T-helper 1 cell treated with Interleukin-12 subunit alpha and Interleukin-12 subunit beta and Interleukin-4 antibody, amounts not matched to agents 30 μg/mL and 1 μg/mL, for 36 hours (primary cell): ENCODE results near the gene ESPN.
"Not testable (repeated sequence)": the region's sequence is repeated elsewhere in the genome, so short reads cannot be mapped to it uniquely, and the experiment has no call there.

Experiments
- H3K27ac Mint-ChIP-seq: one replicate; pipeline ENCODE4 v1.8.0; 2021; ENCODE audit warnings: mild to moderate bottlenecking, mixed read lengths
- H3K27me3 Mint-ChIP-seq: one replicate; pipeline ENCODE4 v1.8.0; 2021; ENCODE audit warnings: low read depth, mixed read lengths
- H3K36me3 Mint-ChIP-seq: one replicate; pipeline ENCODE4 v1.8.0; 2021; ENCODE audit warnings: low read depth, mixed read lengths
- H3K4me1 Mint-ChIP-seq: one replicate; pipeline ENCODE4 v1.8.0; 2021; ENCODE audit warnings: low read depth, mixed read lengths
- H3K4me3 Mint-ChIP-seq: one replicate; pipeline ENCODE4 v1.8.0; 2021; ENCODE audit warnings: mild to moderate bottlenecking, moderate library complexity, mixed read lengths
- H3K9me3 Mint-ChIP-seq: one replicate; pipeline ENCODE4 v1.8.0; 2021; ENCODE audit warnings: mixed read lengths

ESPN gene

DNA sequence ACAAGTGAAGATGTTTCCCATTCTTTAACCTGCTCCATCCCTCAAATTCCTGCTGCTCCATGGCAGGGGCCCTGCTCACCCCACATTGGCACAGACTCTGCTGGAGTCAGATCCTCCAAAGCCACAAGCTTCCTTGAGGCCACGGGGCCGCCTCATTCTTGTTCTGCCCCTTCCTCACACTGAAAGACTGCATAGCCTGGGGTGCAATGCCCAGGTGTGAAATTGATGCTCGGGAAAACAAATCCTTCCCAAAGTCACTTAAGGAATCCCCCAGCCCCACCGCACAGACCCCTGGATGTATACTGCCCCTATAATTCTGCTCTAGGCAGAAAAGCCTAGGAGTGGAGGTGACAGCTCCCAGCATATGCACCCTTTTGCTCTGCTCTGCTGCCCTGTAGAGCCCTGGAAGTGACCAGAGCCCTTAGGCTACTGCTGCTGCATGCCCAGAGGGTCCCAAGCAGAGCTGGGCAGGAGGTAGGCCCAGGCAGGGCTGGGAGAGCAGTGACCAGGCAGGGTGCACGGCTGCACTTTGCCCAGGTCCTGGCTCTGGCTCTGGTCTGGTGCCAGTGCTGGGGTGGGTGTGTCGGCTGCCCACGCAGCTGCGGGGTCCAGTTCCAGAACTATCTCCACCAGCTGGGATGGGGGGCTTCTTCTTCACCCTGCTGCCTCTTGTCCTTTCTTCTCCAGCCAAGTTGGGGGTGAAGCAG lies 6.5 kb upstream of the ESPN start:
- Mint-ChIP-seq H3K27ac (no peak overlapping the region), H3K4me1 (peaks cover 19% of the 10 kb centered on the region), H3K4me3 (no peak overlapping the region), H3K27me3 (peaks cover 74% of the 10 kb centered on the region), H3K36me3 (no peaks in the 10 kb centered on the region), H3K9me3 (no peaks in the 10 kb centered on the region)

DNA sequence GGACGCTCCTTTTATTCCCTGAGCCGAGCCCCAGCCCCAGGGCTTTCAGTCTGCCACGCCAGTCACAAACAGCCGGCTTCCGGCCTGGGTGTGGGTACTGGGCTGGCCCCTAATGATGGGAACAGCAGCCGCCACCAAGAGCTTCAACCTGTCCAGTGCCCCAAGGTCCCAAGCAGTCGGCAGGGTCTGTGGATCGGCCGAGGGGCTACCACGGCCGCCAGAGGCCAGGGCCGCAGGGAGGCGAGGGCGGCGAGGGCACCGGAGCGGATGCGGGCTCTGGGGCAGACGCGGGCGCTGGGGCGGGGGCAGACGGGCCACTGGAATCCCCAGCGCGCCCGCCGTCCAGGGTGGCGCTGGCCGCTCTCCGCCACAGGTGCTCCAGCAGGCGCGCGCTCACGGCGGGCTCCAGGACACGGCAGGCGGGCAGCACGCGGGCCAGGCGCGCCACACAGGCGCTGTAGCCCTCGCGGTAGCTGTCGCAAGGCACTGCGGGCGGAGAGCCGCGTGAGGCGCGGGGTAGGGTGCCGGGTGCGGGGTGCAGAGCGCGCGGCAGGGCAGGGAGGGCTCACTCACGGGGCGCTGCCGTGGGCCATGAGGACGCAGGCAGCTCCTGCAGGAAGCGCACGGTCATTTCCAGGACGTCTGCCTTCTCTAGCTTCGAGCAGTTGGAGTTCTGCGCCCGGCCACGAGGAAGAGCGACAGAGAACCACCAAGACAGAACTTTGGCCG lies 5.7 kb upstream of the ESPN start:
- H3K4me3 Mint-ChIP-seq, result peak overlapping the region; percentile 37
- no peaks in the 10 kb centered on the region for H3K9me3 Mint-ChIP-seq
- peaks cover 77% of the 10 kb centered on the region for H3K27me3 Mint-ChIP-seq
- H3K27ac Mint-ChIP-seq, result no peak overlapping the region
- H3K4me1 Mint-ChIP-seq, result peaks cover 20% of the 10 kb centered on the region
- no peaks in the 10 kb centered on the region for H3K36me3 Mint-ChIP-seq

GRCh38 chr1:6419397-6419803 lies 5.2 kb upstream of the ESPN start:
- no peaks in the 10 kb centered on the region for H3K9me3 Mint-ChIP-seq
- peaks cover 21% of the 10 kb centered on the region for H3K4me1 Mint-ChIP-seq
- peak overlapping the region; percentile 37 for H3K4me3 Mint-ChIP-seq
- no peaks in the 10 kb centered on the region for H3K36me3 Mint-ChIP-seq
- H3K27me3 Mint-ChIP-seq, result peaks cover 79% of the 10 kb centered on the region
- no peak overlapping the region for H3K27ac Mint-ChIP-seq

- Mint-ChIP-seq H3K27ac (no peak within 1 kb of the TSS), H3K4me3 (peak within 1 kb of the TSS; percentile 37), H3K36me3 (no peaks in the 10 kb centered on the region), H3K4me1 (peaks cover 17% of the 10 kb centered on the region), H3K27me3 (peaks cover 74% of the 10 kb centered on the region), H3K9me3 (no peaks in the 10 kb centered on the region)
These were observed 4.6 kb upstream of the ESPN start, which contains the start of gene HES2 for GRCh38 chr1:6419804-6420453. HES2 (minus strand) TSS chr1:6419919; CDS start chr1:6419820, 99 bp downstream.

GRCh38 chr1:6420454-6421042 lies 4.0 kb upstream of the ESPN start:
- H3K36me3 Mint-ChIP-seq, result no peaks in the 10 kb centered on the region
- H3K9me3 Mint-ChIP-seq, result no peaks in the 10 kb centered on the region
- H3K27me3 Mint-ChIP-seq, result peaks cover 72% of the 10 kb centered on the region
- H3K27ac Mint-ChIP-seq, result no peak overlapping the region
- no peak overlapping the region for H3K4me3 Mint-ChIP-seq
- H3K4me1 Mint-ChIP-seq, result peaks cover 13% of the 10 kb centered on the region

DNA sequence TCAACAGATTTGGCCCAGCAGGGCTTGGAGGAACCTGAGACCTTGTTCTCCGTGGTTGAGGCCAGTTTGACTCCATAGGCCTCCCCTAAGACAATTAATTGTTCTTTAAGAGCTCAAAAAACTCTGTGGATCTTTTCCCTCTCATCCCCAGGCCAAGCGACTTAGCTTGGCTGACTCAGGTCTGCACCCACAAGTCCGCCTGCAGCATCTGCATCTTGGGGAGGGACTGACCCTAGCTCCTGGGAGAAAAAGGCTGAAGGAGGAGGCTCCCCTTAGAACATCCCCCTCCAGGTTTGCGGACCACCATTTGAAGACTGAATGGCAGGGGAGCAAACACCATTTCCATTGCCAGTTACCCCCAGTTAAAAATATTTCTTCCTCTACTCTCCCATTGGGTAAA lies 3.3 kb upstream of the ESPN start:
- no peaks in the 10 kb centered on the region for H3K9me3 Mint-ChIP-seq
- H3K27me3 Mint-ChIP-seq, result peaks cover 70% of the 10 kb centered on the region
- peaks cover 13% of the 10 kb centered on the region for H3K4me1 Mint-ChIP-seq
- no peak overlapping the region for H3K4me3 Mint-ChIP-seq
- H3K36me3 Mint-ChIP-seq, result no peaks in the 10 kb centered on the region
- H3K27ac Mint-ChIP-seq, result no peak overlapping the region

GRCh38 chr1:6423321-6423999 lies 1.1 kb upstream of the ESPN start:
- no peaks in the 10 kb centered on the region for H3K9me3 Mint-ChIP-seq
- no peaks in the 10 kb centered on the region for H3K36me3 Mint-ChIP-seq
- peaks cover 59% of the 10 kb centered on the region for H3K27me3 Mint-ChIP-seq
- peaks cover 13% of the 10 kb centered on the region for H3K4me1 Mint-ChIP-seq
- H3K27ac Mint-ChIP-seq, result no peak overlapping the region
- peak overlapping the region; percentile 31 for H3K4me3 Mint-ChIP-seq

- Mint-ChIP-seq H3K36me3 (no peaks in the 10 kb centered on the region), H3K4me1 (peaks cover 13% of the 10 kb centered on the region), H3K27me3 (peaks cover 58% of the 10 kb centered on the region), H3K9me3 (no peaks in the 10 kb centered on the region), H3K27ac (no peak overlapping the region), H3K4me3 (peak overlapping the region; percentile 31)
These were observed 493 bp upstream of the ESPN start for GRCh38 chr1:6424000-6424565.

DNA sequence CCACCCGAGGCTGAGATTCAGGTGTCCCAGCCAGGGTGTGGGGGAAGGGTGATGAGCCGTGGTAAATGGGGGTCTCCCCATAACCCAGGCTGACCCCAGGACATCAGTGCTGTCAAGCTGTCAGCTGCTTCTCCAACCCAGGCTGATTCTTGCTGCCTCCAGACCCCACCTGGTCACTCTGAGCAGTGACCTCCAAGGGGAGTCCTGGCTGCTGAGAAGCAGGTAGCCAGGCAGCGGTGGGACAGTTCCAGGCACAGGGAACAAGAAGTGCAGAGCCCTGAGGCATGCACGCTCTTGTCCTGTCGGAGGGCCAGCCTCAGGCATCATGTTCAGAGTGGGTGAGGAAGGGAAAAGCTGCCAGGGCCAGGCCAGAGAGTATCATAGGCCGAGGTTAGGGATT lies 1.1 kb downstream of the ESPN start:
- no peaks in the 10 kb centered on the region for H3K36me3 Mint-ChIP-seq
- H3K4me1 Mint-ChIP-seq, result peaks cover 13% of the 10 kb centered on the region
- H3K27ac Mint-ChIP-seq, result no peak overlapping the region
- no peak overlapping the region for H3K4me3 Mint-ChIP-seq
- peaks cover 59% of the 10 kb centered on the region for H3K27me3 Mint-ChIP-seq
- H3K9me3 Mint-ChIP-seq, result no peaks in the 10 kb centered on the region

DNA sequence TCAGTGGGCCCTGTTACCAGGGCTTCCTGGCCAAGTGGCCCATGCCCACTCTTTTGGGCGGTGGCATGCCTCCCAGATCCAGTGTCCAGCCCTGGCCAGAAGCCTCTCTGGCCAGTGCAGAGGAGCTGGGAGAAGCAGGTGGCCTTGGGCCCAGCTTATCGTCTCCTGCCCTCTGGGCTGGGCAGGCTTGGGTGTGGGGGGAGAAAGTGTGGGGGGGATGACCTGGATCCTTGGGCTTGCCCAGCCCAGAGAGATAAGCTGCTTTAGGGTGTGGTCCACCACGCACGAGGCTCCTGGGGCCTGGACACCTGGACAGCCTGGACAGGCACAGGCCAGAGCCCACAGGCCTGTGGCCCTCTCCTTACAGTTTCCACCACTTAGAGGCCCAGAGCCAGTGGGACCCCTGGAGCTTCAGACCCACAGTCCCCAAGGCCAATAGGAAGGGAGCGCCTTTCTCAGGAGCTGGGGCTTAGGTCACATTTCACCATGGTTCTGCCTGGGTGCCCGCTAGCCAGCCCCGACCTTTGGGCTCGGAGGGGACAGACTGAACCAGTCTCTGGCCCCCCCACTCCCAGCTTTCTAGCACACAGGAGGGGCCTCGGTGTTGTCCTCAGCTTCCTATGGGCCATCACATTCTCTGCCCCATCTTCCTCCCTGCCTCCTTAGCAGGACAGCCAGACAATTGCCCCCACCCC lies 1.8 kb downstream of the ESPN start:
- no peaks in the 10 kb centered on the region for H3K36me3 Mint-ChIP-seq
- H3K4me1 Mint-ChIP-seq, result peaks cover 9% of the 10 kb centered on the region
- H3K9me3 Mint-ChIP-seq, result no peaks in the 10 kb centered on the region
- no peak overlapping the region for H3K4me3 Mint-ChIP-seq
- peaks cover 56% of the 10 kb centered on the region for H3K27me3 Mint-ChIP-seq
- H3K27ac Mint-ChIP-seq, result no peak overlapping the region

DNA sequence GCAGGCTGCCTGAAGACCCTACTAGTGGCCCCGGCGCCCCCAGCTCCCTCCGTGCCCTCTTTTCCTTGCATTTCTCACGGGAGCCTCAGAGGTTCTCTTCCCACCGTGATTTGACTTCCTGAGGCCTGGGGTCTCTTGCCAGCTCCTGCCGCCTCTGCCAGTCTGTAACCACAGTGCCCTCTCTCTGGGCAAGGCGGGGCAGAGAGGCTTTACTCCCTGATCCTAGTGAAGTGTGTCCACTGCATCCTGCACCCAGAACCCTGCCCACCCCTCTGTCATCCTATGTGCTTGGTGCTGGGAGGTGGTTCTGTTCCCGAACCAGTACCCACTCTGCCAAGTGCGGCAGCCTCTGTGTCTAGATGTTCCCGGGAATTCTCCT lies 2.4 kb downstream of the ESPN start:
- Mint-ChIP-seq H3K9me3 (no peaks in the 10 kb centered on the region), H3K27ac (no peak overlapping the region)

DNA sequence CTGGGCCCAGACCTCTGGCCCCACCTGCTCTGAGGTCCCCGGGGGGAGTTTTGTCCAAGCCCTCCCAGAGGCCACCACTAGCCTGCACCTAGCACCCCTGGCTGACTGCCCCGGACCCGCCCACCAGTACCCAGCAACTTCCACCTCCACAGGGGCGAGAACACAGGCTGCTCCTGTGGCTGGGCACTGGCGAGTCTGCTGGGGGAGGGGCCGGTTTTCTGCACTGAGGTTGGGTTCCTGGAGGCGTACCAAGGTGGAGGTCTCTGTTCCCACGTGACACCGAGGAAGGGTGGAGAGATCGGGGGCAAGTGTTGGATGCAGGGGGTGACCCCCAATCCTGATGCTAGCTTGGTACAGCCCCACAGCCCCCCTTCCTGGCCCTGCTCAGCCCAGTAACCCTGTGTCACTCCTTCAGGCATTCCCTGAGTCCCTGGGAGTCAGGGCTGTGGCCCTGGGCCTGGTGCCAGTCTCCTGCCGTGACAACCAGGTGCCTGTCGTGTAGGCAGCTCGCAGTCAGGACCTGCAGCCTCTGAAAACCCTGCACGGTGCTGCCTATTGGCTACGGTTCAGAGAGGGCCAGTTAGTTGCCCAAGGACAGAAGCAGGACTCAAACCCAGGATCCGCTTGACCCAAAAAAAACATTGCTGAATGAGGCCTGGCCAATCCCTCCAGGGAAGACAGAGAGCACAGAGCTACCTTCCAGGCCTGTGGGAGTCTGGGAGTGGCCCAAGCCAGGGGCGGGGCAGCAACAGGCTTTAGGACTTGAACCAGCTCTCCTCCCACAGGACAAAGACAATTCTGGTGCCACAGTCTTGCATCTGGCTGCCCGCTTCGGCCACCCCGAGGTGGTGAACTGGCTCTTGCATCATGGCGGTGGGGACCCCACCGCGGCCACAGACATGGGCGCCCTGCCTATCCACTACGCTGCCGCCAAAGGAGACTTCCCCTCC lies 3.1 kb downstream of the ESPN start:
- Mint-ChIP-seq H3K36me3 (no peaks in the 10 kb centered on the region), H3K27me3 (peaks cover 48% of the 10 kb centered on the region), H3K4me1 (peaks cover 5% of the 10 kb centered on the region), H3K9me3 (no peaks in the 10 kb centered on the region), H3K4me3 (no peak overlapping the region), H3K27ac (no peak overlapping the region)

More for the DNA sequence above, 2.4 kb downstream of the ESPN start:
- no peaks in the 10 kb centered on the region for H3K36me3 Mint-ChIP-seq
- no peak overlapping the region for H3K4me3 Mint-ChIP-seq
- H3K27me3 Mint-ChIP-seq, result peaks cover 54% of the 10 kb centered on the region
- H3K4me1 Mint-ChIP-seq, result peaks cover 5% of the 10 kb centered on the region

GRCh38 chr1:6428453-6428852 lies 3.9 kb downstream of the ESPN start:
- peaks cover 43% of the 10 kb centered on the region for H3K27me3 Mint-ChIP-seq
- not testable (repeated sequence) for H3K36me3 Mint-ChIP-seq, H3K27ac Mint-ChIP-seq, H3K4me3 Mint-ChIP-seq, H3K4me1 Mint-ChIP-seq, H3K9me3 Mint-ChIP-seq
